K562 (cell line): Measurements from ENCODE around the gene PPWD1. TPM values are rescaled to one million over a fixed set of nuclear protein-coding genes. Genes with fewer than 3 reads are reported as not detected.

Experiments used
- ASH1L ChIP-seq: fragments of 450-650 bp; IDR thresholded peaks from 2 replicates; pipeline ENCODE4 v1.6.1; 2018; ENCODE audit warnings: borderline replicate concordance, mild to moderate bottlenecking, low read depth; ENCODE audit not compliant: partially characterized antibody
- BRF1 ChIP-seq: IDR thresholded peaks from 3 replicates; pipeline ENCODE4 v1.6.1; 2011; ENCODE audit warnings: borderline replicate concordance, mild to moderate bottlenecking; ENCODE audit not compliant: insufficient read length; ENCODE audit errors: extremely low read depth
- CHD1 ChIP-seq: fragments of 200-600 bp; sonication (generic); IDR thresholded peaks from one replicate; pipeline ENCODE4 v1.6.1; 2012; ENCODE audit warnings: mild to moderate bottlenecking, moderate library complexity, low read length, inconsistent platforms
- ERF ChIP-seq: fragments of 450-650 bp; formaldehyde crosslinking; IDR thresholded peaks from 2 replicates; pipeline ENCODE4 v1.4.0; 2020; ENCODE audit warnings: mild to moderate bottlenecking, mixed read lengths
- EWSR1 ChIP-seq: fragments of 450-650 bp; IDR thresholded peaks from 2 replicates; pipeline ENCODE4 v1.6.1; 2018; ENCODE audit warnings: borderline replicate concordance, mild to moderate bottlenecking, low read depth, moderate library complexity; ENCODE audit not compliant: partially characterized antibody
- HDAC8 ChIP-seq: fragments of 450-650 bp; IDR thresholded peaks from 2 replicates; pipeline ENCODE4 v1.6.1; 2016; ENCODE audit warnings: mild to moderate bottlenecking, missing genetic modification characterization, moderate library complexity, missing compliant biosample characterization
- HMGXB4 ChIP-seq: sonication (generic); formaldehyde crosslinking; IDR thresholded peaks from 2 replicates; pipeline ENCODE4 v1.8.1; 2023; ENCODE audit warnings: mild to moderate bottlenecking, missing genetic modification reagents
- HSF4 ChIP-seq: fragments of 250-450 bp; sonication (Bioruptor Pico); IDR thresholded peaks from 2 replicates; pipeline ENCODE4 v2.1.2; 2022; ENCODE audit warnings: mild to moderate bottlenecking, moderate library complexity, borderline replicate concordance
- IRF1 ChIP-seq: sonication (generic); formaldehyde crosslinking; IDR thresholded peaks from 2 replicates; pipeline ENCODE4 v1.8.0; 2022; ENCODE audit warnings: missing genetic modification reagents, mild to moderate bottlenecking, borderline replicate concordance
- JUN ChIP-seq, 2 experiments: sonication (generic) in 1 of 2; formaldehyde crosslinking in 1 of 2; IDR thresholded peaks; 2 replicates each; pipeline versions ENCODE4 v1.6.1 to v1.8.0; 2012 to 2022; ENCODE audit warnings: borderline replicate concordance in 2 of 2, mild to moderate bottlenecking in 2 of 2, improper control_type of control experiment in 1 of 2, low read depth in 1 of 2, low read length in 1 of 2, missing genetic modification reagents in 1 of 2
- KDM2B ChIP-seq: fragments of 250-450 bp; sonication (Bioruptor Pico); IDR thresholded peaks from 2 replicates; pipeline ENCODE4 v1.8.0; 2021; ENCODE audit warnings: mild to moderate bottlenecking, moderate library complexity
- NCOR1 ChIP-seq: fragments of 450-650 bp; IDR thresholded peaks from 2 replicates; pipeline ENCODE4 v1.6.1; 2016; ENCODE audit warnings: mild to moderate bottlenecking, moderate library complexity
- NFE2 ChIP-seq: IDR thresholded peaks from 2 replicates; pipeline ENCODE4 v1.6.1; 2014; ENCODE audit warnings: antibody characterized with exemption, low read depth
- NFYB ChIP-seq: IDR thresholded peaks from 2 replicates; pipeline ENCODE4 v1.6.1; 2011; ENCODE audit warnings: mild to moderate bottlenecking, moderate library complexity; ENCODE audit not compliant: insufficient read length; ENCODE audit errors: extremely low read depth
- NR2F6 ChIP-seq: fragments of 450-650 bp; formaldehyde crosslinking; IDR thresholded peaks from 2 replicates; pipeline ENCODE4 v1.4.0; 2020; ENCODE audit warnings: mild to moderate bottlenecking
- POLR2AphosphoS2 ChIP-seq: IDR thresholded peaks from 2 replicates; pipeline ENCODE4 v1.6.1; 2012; ENCODE audit warnings: low read length, improper control_type of control experiment
- RBM15 ChIP-seq: fragments of 200-400 bp; formaldehyde crosslinking; IDR thresholded peaks from 2 replicates; pipeline ENCODE4 v1.6.1; 2018; ENCODE audit warnings: mild to moderate bottlenecking, low read length, moderate library complexity; ENCODE audit not compliant: insufficient read depth
- SUPT5H ChIP-seq: fragments of 450-650 bp; IDR thresholded peaks from 2 replicates; pipeline ENCODE4 v1.6.1; 2016
- TEAD4 ChIP-seq, 2 experiments: sonication (generic) in 1 of 2; formaldehyde crosslinking in 1 of 2; IDR thresholded peaks; 2 replicates each; pipeline versions ENCODE4 v1.6.1 to v1.8.0; 2012 to 2022; ENCODE audit warnings: borderline replicate concordance in 1 of 2, inconsistent platforms in 1 of 2, low read length in 1 of 2, mild to moderate bottlenecking in 1 of 2, missing genetic modification reagents in 1 of 2
- WHSC1 ChIP-seq: IDR thresholded peaks from one replicate; pipeline ENCODE4 v1.6.1; 2012; ENCODE audit warnings: low read length, control low read depth, inconsistent platforms
- ZKSCAN8 ChIP-seq: fragments of 200-800 bp; sonication (Bioruptor generic); IDR thresholded peaks from 2 replicates; pipeline ENCODE4 v1.6.1; 2016; ENCODE audit warnings: missing genetic modification characterization, missing compliant biosample characterization
- ZNF133 ChIP-seq: fragments of 250-450 bp; sonication (Bioruptor Pico); IDR thresholded peaks from 2 replicates; pipeline ENCODE4 v1.4.0; 2020; ENCODE audit warnings: mild to moderate bottlenecking
- ZNF146 ChIP-seq: IDR thresholded peaks from one replicate; pipeline ENCODE4 v1.6.1; 2018; ENCODE audit warnings: missing compliant biosample characterization; ENCODE audit not compliant: unreplicated experiment
- ZNF354B ChIP-seq: fragments of 250-450 bp; sonication (Bioruptor Pico); IDR thresholded peaks from 2 replicates; pipeline ENCODE4 v1.4.0; 2020
- ZNF76 ChIP-seq: fragments of 250-450 bp; sonication (Bioruptor Pico); IDR thresholded peaks from 2 replicates; pipeline ENCODE4 v1.4.0; 2020; ENCODE audit warnings: mild to moderate bottlenecking, moderate library complexity, borderline replicate concordance
- polyA plus RNA-seq, 8 experiments: library from polyadenylated mRNA; depleted of rRNA in 4 of 8; stranded (reverse) in 5 of 8; unstranded in 3 of 8; fragments of >200 nt; fragmentation: Nextera tagmentation in 2 of 8; fragmentation: Illumina TruSeq in 1 of 8; extraction: Ambion mirVana in 2 of 8; extraction: Trizol in 1 of 8; gene quantifications; 2 replicates each; pipeline versions ENCODE4 v1.2.1 to v1.2.3, GENCODE V29; 2011 to 2014; ENCODE audit warnings: inconsistent platforms in 1 of 8, missing spikeins in 1 of 8
- total RNA-seq, 7 experiments: library from RNA; depleted of rRNA in 6 of 7; stranded (reverse); fragments of >200 nt in 6 of 7; fragmentation: Illumina TruSeq in 2 of 7; extraction: Trizol in 2 of 7; gene quantifications; 2 replicates each; pipeline versions ENCODE4 v1.2.1 to v1.2.3, GENCODE V29; 2011 to 2021; ENCODE audit warnings: low replicate concordance in 1 of 7

Gene PPWD1
- total and polyA plus RNA-seq, 9 of the 15 experiments (the other 6 are each of a cell fraction or from before 2014, with no cell fraction given) = 24.1 to 89.2 (median 51.4) TPM

- TF ChIP-seq HMGXB4 (no peak), HSF4 (CRISPR knock-in tag) (no peak), NCOR1 (no peak; the same call in 1 of the 2 replicates), NFYB (no peak), ZKSCAN8 (peak; percentile 67; the same call in 1 of the 2 replicates), BRF1 (no peak), ZNF354B (CRISPR knock-in tag) (no peak), ZNF133 (CRISPR knock-in tag) (no peak), ZNF76 (CRISPR knock-in tag) (no peak), WHSC1 (no peak), TEAD4 (IDR thresholded peaks at IDR 0.05; ENCODE audit: low read length) (peak; percentile 38; the same call in 1 of the 2 replicates), TEAD4 (CRISPR knock-in tag; IDR thresholded peaks at IDR 0.05; ENCODE audit: borderline replicate concordance) (no peak), EWSR1 (no peak), POLR2AphosphoS2 (no peak), ERF (CRISPR knock-in tag) (no peak), ASH1L (peak; percentile 31), SUPT5H (peak; percentile 60), NFE2 (no peak), HDAC8 (no peak), ZNF146 (CRISPR knock-in tag) (no peak), CHD1 (no peak), JUN (IDR thresholded peaks at IDR 0.05; ENCODE audit: borderline replicate concordance, low read depth, low read length) (0 out of 2 replicates have a peak, but pooled peaks have one; percentile 38), JUN (CRISPR knock-in tag; IDR thresholded peaks at IDR 0.05; ENCODE audit: borderline replicate concordance) (no peak), RBM15 (no peak), IRF1 (CRISPR knock-in tag) (no peak), NR2F6 (CRISPR knock-in tag) (no peak), KDM2B (CRISPR knock-in tag) (no peak)
Observed at GRCh38 chr5:65624571-65625555, 61.8 kb downstream of the PPWD1 start, which contains the start of the genes SHLD3 and TRAPPC13 (continued).
